CD1c-positive myeloid dendritic cell (primary cell): Measurements from ENCODE around the gene FAM161A.
"Not testable (repeated sequence)": the region's sequence is repeated elsewhere in the genome, so short reads cannot be mapped to it uniquely, and the experiment has no call there.

ENCODE experiments used
- DNase-seq: peaks from one replicate; pipeline ENCODE4 v3.0.0-alpha.2; 2016; ENCODE audit errors: extremely low spot score

FAM161A gene

DNA sequence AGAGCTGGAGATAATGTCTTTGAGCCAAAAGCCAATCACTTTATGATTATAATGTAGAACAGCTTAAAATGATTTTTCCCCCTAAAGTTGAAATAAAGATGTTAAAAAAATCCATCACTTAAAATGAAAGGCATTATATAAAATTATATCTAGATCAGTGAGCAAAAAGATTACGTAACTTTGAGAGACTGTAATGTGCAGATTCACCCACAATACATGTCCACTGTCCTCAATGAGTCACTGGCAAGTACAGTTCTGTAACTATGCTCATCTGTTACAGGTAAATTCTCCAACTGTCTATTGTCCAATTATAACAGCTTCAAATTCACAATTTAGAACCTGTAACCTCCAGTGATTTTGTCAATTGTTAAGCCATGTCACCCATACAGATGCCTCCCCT, 19.0 kb downstream of the FAM161A start:
- no peak for DNase-seq

DNA sequence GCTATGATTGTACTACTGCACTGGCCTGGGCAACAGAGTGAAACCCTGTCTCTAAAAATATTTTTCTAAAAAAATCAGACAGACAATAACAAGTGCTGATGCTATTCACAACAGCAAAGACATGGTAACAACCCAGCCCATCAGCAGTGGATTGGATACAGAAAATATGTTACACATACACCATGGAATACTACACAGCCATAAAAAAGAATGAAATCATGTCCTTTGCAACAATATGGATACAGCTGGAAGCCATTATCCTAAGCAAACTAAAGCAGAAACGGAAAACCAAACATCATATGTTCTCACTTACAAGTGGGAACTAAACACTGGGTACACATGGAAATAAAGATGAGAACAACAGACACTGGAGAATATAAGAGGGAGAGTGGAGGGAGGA, 19.9 kb downstream of the FAM161A start:
- no peak for DNase-seq

- DNase-seq = no peak
These were observed 21.5 kb downstream of the FAM161A start for GRCh38 chr2:61832183-61832841.

GRCh38 chr2:61822255-61822654, 31.6 kb downstream of the FAM161A start:
- no peak for DNase-seq

DNA sequence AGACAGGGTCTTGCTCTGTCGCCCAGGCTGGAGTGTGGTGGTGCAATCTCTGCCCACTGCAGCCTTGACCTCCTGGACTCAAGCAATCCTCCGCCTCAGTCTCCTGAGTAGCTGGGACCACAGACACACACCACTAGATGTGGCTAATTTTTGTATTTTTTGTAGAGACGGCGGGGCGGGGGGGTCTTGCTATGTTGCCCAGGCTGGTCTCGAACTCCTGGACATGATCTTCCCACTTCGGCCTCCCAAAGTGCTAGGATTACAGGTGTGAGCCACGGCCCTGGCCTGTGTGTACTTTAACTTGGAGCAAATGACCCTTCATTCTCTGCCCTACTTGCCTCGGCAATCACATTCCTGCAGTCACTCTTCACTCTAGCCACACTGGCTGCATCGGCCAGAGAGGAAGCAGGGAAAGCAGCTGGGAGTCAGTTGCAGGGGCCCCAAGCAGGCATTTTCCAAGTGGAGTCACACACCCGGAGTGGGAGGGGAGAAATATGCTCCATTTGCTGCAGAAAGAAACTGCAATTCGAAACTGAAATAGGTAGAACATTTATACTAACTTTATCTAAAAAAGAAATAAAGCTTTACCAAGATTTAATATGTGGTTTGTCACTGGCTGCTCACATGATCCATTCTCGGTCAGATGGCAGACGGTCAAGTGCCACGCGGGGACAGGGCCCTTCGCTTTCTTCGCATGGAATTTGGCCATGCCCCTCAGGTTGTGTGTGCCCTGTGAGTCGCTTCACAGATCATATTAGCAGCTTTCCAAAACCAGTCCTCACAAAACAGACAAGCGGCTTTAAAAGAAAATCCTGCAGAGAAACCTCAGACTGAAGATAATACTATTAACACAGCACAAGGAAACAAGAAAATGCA, 37.1 kb downstream of the FAM161A start:
- DNase-seq = no peak

- no peak for DNase-seq
These were observed 39.2 kb downstream of the FAM161A start for GRCh38 chr2:61814539-61815160.

GRCh38 chr2:61813314-61813713, 40.5 kb downstream of the FAM161A start:
- DNase-seq = not testable (repeated sequence)

GRCh38 chr2:61811821-61812220, 42.0 kb downstream of the FAM161A start:
- no peak for DNase-seq

- not testable (repeated sequence) for DNase-seq
These were observed 43.7 kb downstream of the FAM161A start for GRCh38 chr2:61810203-61810602.

DNA sequence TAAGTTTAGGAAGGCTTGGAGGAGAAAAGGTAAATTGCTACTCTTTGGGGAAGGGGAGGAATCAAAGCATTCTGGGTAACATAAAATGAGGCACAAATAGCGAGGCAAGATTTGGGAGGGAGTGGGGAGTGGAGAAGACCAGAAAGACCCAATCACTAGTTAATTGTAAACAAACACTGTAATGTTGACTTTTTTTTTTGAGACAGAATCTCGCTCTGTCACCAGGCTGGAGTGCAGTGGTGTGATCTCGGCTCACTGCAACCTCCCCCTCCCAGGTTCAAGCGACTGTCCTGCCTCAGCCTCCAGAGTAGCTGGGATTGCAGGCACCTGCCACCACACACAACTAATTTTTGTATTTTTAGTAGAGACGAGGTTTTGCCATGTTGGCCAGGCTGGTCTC, 45.2 kb downstream of the FAM161A start:
- not testable (repeated sequence) for DNase-seq

GRCh38 chr2:61807036-61807757, 46.7 kb downstream of the FAM161A start:
- no peak for DNase-seq

DNA sequence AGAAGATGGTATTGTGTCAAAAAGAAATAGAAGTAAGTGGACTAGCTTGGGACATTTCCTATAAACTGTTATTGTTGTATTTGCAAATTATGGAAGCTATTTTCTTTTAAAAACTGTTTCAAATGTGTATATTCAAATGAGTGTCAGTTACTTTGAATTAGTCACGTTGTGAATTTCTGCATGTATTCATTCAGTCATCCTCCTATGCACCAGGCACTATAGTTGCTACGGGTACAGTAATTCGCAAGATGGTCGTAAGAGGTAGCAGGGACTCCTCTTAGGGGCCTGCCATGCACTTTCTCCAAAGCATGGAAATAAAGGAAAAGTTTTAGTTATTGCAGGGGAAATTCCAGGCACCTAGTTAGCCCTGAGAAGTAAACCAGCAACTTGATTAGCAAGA, 51.3 kb downstream of the FAM161A start:
- DNase-seq = no peak

GRCh38 chr2:61799099-61799498, 54.8 kb downstream of the FAM161A start:
- no peak for DNase-seq

DNA sequence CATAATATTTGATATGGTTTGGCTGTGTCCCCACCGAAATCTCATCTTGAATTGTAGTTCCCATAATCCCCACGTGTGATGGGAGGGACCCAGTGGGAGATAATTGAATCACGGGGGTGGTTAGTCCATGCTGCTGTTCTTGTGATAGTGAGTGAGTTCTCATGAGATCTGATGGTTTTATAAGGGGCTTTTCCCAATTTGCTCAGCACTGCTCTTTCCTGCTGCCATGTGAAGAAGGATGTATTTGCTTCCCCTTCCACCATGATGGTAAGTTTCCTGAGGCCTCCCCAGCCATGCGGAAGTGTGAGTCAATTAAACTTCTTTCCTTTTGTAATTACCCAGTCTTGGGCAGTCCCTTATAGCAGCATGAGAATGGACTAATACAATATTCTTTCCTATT, 56.4 kb downstream of the FAM161A start:
- not testable (repeated sequence) for DNase-seq

- no peak for DNase-seq
These were observed 58.5 kb downstream of the FAM161A start for GRCh38 chr2:61795408-61795807.

DNA sequence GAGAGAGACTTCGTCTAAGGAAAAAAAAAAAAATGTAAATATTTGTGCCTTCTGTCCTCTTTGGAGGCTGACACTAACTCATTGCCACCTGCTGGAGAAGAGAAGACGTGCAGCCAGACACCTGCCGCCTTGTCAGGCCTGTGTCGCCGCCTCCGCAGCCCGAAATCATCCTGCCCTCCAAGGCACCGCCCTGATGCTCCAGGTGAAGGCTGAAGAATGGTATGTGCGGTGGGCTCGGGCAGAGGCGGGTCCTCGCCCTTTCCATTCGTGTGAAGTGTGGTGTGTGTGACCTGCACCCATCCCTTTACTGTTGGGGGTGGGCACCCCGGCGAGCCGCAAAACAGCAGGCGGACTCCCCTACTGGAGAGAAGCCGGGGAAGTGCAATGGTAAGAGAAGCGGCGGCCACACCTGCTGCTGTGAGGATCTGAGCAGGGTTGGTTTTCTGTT, 60.4 kb downstream of the FAM161A start:
- peak; percentile 60 for DNase-seq

DNA sequence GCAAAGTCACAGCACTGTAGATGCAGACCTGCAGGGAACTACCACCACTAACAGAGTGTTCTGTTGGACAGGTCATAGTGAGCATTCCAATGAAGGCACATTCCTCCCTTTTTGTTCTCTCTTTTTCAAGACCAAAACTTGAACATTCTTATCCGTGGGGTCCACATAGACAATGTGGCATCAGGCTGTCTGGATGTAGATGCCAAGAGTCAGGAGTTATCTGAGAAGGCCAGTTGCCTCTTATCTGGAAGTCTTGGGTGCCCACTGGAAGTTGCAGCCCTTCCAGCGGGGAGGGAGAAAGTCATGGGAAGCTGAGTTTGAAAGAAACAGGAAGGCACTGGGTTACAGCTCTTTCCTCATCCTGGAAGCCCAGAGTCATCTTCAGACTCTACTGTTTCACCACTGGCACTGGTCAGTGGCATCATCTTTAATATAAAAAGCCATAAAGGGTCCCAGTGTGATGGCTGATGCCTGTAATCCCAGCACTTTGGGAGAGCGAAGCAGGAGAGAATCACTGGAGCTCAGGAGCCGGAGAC, 61.4 kb downstream of the FAM161A start:
- no peak for DNase-seq

- no peak for DNase-seq
These were observed 63.9 kb downstream of the FAM161A start for GRCh38 chr2:61789807-61790602.

- no peak for DNase-seq
These were observed 65.8 kb downstream of the FAM161A start for GRCh38 chr2:61787941-61788563.

GRCh38 chr2:61786876-61787275, 67.0 kb downstream of the FAM161A start:
- no peak for DNase-seq
